HPDE6-E6E7 (cell line): Measurements from ENCODE around the gene POU3F3.

Source experiments
- DNase-seq: peaks from one replicate; pipeline ENCODE4 v3.0.0; 2011; ENCODE audit warnings: missing footprints; ENCODE audit errors: extremely low spot score

POU3F3 gene

DNA sequence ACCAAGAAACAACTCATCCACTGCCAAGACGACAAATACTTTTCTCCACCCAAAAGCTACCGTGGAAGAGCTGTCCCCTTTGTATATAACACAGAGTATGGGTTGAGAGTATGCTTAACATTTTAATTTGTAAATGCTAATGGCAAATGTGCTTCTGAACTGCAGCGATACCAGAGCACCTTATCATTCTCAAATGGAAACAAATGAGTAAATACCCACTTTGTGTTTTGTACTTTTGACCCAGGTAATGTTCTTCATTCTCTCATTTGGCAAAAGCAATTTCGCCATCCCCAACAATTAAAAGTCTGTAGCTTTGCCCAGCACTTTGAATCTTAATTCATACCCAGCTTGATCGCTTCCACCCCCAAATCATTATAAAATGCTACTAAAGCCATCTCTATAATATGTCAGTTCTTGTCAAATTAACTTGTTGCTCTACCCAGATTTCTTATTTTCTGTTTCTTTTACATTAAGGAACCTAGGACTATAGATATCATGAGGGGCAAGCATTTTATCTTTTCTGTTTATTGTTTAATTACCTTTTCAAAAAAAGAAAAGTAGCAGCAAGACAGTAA is 6.2 kb upstream of the POU3F3 start:
- DNase-seq: no peak

DNA sequence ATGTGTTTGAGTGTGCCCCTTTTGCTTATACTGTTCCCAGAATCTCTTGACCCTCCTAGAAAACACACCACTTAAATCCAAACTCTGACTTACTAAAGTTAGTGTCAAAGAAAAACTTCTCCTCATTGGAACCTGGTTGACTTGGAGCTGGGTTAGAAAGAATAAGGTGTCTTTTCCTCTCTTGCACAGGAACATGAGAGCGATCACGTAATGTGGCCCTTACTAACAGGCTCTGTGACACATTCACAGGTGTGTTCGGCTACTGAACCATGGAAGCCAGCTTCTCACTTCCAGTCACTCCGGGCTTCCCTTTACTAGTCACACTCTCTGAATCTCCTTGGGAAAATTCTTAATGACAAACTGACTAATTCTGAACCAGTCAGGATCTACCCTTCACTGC is 5.4 kb upstream of the POU3F3 start:
- DNase-seq: no peak

DNA sequence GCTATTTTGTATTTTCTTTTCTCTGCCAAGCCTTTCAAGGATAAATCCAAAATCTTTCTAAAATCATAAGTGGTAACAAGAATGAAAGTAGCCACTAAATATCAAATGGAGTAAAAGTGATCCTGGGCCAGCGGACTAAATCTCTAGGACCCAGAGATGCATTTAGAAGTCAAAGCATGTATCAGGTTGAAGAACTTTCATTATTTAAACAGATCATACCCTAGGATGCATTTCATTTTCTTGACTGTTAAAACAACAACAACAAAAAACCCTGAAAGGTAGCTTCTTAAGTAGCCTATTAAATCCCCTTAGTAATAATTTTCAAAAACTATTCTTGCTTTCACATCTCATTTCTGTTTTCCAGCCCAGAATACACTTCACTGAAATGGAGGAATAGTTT is 4.8 kb upstream of the POU3F3 start:
- no peak for DNase-seq

GRCh38 chr2:104849618-104850141 is 4.2 kb upstream of the POU3F3 start:
- DNase-seq: no peak

GRCh38 chr2:104850361-104851290 is 3.3 kb upstream of the POU3F3 start:
- no peak for DNase-seq

DNA sequence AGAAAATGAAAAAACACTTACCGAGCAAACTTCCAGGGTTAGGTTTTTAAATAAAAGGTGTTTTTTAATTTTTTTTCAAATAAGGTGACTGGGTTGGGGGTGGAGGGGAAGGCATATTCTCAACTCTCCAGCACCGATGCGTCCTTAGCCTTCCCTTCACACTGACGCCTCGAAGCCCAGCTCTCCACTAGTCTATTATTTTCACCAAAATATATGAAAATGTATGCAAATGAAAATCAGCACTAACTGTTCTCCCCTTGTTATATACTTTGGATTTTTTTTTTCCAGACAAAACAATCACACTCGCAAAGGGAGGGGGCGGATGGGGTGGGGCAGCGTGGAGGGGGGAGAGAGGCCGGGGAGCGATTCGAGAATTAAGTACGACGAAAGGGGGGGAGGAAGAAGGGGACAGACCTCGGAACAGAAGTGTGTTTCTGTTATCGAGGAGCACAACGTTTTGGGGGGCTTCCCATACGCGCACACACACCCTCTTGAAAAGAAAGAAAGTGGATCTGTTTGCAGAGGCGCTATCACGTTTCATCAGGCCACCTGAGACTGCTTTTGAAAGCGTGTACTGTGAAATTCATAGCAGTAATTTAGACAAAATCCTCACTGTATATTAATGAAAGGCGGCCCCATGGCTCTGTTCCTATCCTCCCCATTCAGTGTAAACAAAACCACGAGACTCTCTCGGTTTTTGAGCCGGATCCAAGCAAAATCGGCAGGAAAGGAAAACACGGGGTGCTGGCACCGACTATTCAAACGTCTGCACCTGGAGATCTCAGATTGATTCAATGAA is 2.4 kb upstream of the POU3F3 start:
- no peak for DNase-seq

GRCh38 chr2:104852090-104852666 is 1.7 kb upstream of the POU3F3 start:
- DNase-seq: no peak

DNA sequence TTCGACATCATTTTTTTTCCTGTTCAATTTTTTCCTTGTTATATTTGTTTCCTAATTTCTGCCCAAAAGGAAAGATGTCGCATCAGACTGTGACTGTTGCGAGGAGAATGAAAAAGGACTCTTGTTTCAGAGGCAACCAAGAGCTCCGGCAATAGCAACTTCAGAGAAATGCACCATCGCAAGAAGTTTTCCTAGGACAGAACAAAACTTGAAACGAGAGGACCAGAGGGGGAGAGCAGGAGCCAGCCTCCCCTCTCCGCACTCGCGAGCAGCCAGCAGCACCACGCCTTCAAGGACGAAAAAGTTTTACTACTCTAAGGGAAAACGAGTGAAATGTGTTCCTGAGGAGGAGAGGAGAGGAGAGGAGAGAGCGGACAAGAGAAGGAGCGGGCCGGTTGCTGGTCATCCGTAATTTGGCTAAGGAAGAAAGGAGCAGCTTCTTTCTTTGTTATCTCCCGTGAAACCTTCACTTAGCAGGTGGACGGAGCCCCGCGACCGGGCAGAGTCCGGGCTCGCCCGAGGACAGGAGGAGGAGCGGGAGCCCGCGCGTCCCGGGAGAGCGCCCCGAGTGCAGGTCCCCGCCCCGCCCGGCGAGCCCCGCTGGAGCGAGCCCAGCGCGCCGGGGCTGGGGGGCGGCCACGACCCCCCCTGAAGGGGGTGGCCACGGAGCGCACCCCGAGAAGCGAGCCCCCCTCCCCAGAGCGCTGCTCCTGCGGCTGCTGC is 744 bp downstream of the POU3F3 start:
- no peak for DNase-seq

GRCh38 chr2:104855221-104856085 is 1.5 kb downstream of the POU3F3 start:
- no peak for DNase-seq

DNA sequence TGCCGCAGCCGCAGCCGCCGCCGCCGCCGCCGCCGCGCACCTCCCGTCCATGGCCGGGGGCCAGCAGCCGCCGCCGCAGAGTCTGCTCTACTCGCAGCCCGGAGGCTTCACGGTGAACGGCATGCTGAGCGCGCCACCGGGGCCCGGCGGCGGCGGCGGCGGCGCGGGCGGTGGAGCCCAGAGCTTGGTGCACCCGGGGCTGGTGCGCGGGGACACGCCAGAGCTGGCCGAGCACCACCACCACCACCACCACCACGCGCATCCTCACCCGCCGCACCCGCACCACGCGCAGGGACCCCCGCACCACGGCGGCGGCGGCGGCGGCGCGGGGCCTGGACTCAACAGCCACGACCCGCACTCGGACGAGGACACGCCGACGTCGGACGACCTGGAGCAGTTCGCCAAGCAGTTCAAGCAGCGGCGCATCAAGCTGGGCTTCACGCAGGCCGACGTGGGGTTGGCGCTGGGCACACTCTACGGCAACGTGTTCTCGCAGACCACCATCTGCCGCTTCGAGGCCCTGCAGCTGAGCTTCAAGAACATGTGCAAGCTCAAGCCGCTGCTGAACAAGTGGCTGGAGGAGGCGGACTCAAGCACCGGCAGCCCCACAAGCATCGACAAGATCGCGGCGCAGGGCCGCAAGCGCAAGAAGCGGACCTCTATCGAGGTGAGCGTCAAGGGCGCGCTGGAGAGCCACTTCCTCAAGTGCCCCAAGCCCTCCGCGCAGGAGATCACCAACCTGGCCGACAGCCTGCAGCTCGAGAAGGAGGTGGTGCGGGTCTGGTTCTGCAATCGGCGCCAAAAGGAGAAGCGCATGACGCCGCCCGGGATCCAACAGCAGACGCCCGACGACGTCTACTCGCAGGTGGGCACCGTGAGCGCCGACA is 2.4 kb downstream of the POU3F3 start:
- no peak for DNase-seq

- no peak for DNase-seq
Observed at GRCh38 chr2:104856973-104857261, 3.0 kb downstream of the POU3F3 start.

- no peak for DNase-seq
Observed at GRCh38 chr2:104857262-104858005, 3.5 kb downstream of the POU3F3 start.

DNA sequence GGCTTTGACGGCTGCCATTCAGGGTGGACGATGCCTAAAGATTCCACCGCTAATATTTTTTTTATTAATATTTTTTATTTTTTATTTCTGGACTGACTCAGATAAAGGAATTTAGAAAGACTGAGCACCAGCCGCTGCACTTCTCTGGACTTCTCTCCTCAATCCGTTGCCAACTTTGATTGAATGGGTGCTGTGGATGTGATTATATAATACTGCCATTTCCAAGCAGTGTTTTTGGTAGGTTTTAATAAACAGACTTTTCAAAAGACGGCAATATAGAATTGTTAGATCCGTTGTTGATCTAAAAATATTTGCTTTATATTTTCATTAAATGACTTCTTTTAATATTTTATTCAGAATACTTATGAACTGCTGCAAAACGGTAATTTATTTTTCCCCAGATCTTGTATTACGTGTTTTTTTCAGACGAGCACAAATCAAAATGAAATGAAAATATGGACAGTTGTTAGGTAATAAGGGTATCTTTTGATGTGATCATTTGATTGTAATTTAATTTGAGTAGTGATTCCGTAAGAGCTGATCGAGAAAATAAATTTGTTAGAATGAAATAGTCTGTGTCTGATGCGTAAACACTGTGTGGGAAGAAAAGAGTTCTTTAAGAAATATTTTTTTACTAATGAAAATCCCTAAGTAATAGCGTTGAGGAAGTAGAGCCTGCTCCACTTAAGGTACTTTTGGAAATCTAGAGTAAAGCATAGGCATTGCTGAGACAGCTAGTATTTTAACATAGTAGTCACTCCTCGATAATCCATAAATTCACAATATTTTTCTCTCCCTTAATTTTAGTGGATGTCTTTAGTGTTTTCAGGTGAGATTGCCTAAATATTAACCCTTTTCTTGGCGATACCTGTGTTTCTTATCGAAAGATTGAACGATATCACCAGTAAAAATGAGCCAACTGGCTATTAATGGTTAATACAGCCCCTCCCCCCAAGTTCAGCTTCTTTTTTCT is 4.4 kb downstream of the POU3F3 start:
- DNase-seq: no peak

DNA sequence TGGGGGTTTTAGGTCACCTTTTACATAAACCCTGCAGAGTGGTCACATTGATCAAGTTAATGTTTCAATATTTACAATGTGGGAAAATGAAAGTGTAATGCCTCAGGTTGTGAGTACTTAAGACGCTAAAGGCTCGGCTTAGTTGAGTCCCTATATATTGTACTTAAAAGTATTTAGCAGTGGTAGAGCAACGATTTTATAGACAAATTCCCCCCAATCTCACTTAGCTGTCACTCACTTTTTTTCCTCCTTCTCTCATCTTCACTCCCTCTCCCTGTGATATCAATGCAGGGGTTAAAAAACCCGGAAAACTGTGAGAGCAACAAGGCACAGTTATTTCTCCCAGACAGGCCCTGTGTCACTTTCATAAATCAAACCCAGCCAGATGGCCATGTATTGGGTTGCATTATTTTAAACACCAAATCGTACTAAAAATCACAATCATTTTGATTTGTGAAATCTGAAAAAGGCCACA is 5.4 kb downstream of the POU3F3 start:
- no peak for DNase-seq

- DNase-seq: no peak
Observed at GRCh38 chr2:104859766-104860450, 6.0 kb downstream of the POU3F3 start.

DNA sequence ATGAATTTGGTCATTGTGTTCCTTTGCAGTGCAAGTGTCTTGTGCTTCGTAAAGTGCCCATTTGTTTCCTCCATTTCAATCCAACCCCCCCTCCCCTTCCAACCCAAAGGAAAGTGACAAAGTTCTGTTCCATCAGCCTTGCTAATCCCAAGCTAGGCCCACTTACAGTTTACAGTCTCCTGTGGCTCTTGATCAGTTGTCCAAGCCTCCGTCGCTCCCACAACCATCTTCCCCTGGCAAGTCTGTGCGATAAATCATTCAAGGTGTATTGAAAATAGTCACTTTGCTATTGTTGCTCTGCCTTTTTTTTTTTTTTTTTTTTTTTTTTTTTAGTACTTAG is 6.5 kb downstream of the POU3F3 start:
- no peak for DNase-seq
